ENCODE data around the gene UAP1.

The UAP1 gene

DNA sequence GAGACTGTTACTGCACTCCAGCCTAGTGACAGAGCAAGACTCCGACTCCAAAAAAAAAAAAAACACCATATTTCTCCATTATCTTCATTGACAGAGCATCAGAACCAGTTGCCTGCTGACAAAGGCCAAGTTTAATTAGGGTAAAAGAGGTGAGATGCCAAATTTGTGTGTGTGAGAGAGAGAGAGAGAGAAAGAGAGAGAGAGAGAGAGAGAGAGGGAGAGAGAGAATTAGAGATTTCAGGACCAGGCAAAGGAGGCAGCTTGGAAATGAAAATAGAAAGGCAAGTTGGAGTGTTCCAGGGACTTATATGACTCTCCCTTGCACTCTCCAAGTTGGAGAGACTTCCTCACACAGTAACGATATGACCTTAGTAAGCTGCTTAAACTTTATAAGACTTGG, 24.3 kb upstream of the UAP1 start:
- TF ChIP-seq, protein P1, sequence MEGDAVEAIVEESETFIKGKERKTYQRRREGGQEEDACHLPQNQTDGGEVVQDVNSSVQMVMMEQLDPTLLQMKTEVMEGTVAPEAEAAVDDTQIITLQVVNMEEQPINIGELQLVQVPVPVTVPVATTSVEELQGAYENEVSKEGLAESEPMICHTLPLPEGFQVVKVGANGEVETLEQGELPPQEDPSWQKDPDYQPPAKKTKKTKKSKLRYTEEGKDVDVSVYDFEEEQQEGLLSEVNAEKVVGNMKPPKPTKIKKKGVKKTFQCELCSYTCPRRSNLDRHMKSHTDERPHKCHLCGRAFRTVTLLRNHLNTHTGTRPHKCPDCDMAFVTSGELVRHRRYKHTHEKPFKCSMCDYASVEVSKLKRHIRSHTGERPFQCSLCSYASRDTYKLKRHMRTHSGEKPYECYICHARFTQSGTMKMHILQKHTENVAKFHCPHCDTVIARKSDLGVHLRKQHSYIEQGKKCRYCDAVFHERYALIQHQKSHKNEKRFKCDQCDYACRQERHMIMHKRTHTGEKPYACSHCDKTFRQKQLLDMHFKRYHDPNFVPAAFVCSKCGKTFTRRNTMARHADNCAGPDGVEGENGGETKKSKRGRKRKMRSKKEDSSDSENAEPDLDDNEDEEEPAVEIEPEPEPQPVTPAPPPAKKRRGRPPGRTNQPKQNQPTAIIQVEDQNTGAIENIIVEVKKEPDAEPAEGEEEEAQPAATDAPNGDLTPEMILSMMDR (IDR thresholded peaks at IDR 0.05; ENCODE audit: control insufficient read depth, extremely low read depth, insufficient read depth) = no peak
- no peak overlapping the region for H3K4me3 ChIP-seq (ENCODE audit: low read depth, low read length)
- DNase-seq (ENCODE audit: low read depth) = no peak

DNA sequence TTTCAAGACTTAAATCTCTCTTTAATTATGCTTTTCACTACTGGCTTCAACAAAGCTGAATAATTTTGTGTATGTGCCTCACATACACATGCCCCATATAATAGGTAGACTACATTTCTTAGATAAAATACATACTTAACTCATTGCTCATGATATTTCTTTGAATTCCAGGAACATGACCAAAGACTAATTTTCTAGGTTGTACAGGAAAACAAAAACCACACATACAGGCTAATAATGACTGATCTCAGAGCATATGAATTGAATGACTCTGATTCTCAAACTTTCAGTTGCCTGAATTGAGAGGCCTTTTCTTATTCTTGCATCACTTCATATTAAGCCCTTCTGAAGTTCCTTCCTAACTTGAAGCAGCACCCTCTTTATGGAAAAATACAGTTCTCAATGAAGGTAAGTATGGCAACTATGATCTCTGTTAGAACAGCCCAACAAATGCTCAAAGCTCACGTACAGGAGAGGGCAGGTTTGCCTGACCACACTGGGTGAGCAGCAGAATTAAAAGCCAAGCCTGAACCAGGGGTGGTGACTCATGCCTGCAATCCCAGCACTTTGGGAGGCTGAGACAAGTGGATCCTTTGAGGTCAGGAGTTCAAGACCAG, 22.6 kb upstream of the UAP1 start:
- no peak overlapping the region for H3K4me3 ChIP-seq (ENCODE audit: low read depth, low read length)
- DNase-seq (ENCODE audit: low read depth) = no peak
- TF ChIP-seq, protein P1 (IDR thresholded peaks at IDR 0.05; ENCODE audit: control insufficient read depth, extremely low read depth, insufficient read depth) = no peak

DNA sequence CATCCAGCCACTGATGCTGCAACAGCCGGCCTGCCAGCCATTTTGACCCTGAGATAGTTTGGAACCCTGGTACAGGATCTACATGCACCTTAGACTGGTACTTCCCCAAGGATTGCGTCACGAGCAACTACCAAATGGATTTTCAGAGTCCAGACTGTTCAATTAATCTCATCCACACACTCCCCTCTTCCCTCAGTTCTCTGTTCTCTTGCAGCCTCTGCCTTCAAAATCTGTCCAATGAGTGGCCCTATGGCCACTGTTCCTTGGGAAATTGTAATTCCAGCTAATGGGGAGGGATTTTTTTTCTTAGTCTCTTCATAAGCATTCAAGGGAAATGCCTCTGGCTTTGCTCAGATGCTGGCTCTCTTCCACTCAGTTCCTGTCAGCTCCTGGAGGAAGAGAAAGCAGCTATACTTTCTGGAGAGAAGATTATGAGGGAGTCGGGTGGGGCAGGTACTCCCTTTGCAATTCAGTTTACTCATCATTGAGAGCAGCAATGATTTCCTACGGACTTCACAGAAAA, 19.8 kb upstream of the UAP1 start:
- TF ChIP-seq, protein P1 (IDR thresholded peaks at IDR 0.05; ENCODE audit: control insufficient read depth, extremely low read depth, insufficient read depth) = no peak
- no peak overlapping the region for H3K4me3 ChIP-seq (ENCODE audit: low read depth, low read length)
- DNase-seq (ENCODE audit: low read depth) = no peak

DNA sequence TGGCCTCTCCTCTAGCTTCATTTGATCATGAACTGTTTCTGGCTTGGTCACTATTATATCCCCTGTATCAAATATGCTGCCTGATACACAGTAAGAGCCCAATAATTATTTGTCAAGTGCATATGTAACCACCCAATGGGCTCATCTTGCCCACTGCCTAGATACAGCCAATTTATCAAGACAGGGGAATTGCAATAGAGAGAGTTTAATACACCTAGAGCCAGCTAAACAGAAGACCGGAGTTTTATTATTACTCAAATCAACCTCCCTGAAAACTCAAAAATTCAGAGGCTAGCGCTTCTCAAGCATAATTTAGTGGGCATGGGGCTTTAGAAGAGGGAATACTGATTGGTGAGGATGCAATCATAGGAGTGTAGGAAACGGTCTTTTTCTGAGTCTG, 18.3 kb upstream of the UAP1 start:
- TF ChIP-seq, protein P1 (IDR thresholded peaks at IDR 0.05; ENCODE audit: control insufficient read depth, extremely low read depth, insufficient read depth) = no peak
- no peak for DNase-seq (ENCODE audit: low read depth)
- no peak overlapping the region for H3K4me3 ChIP-seq (ENCODE audit: low read depth, low read length)

DNA sequence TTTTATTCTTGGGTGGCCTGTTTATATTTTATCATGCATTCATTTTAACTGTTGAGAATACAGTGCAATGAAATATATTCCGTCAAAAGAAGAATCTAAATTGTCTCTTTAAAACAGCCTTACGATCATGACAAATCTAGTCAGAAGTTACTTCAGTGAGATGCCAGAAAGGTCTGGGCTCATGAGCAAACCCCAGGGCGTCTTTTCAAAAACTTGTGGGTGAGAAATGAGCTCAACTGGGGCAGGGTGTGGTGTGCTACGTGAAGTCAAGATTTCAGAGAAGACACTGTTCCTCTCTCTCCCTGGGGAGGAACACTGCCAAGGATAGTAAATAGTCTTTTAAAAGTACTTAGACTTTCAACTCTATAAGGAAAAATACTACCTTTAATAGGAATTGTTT, 13.4 kb upstream of the UAP1 start:
- no peak for DNase-seq (ENCODE audit: low read depth)
- TF ChIP-seq, protein P1 (IDR thresholded peaks at IDR 0.05; ENCODE audit: control insufficient read depth, extremely low read depth, insufficient read depth) = no peak
- H3K4me3 ChIP-seq (ENCODE audit: low read depth, low read length) = no peak overlapping the region

DNA sequence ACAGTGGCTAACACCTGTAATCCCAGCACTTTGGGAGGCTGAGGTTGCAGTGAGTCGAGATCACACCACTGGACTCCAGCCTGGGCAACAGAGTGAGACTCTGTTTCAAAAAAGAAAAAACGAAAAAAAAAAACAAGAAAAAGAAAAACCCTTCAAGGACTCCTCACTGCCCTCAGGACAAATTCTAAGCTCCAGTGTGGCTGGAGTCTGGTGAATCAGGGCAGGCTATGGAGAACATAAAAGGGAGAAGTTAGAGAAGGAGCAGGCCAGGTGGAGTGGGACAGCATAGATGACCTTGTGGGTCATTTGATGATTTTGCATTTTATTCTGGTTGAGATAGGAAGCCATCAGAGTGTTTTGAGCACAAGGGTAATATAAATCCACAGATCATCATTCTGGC, 12.5 kb upstream of the UAP1 start:
- DNase-seq (ENCODE audit: low read depth) = no peak
- TF ChIP-seq, protein P1 (IDR thresholded peaks at IDR 0.05; ENCODE audit: control insufficient read depth, extremely low read depth, insufficient read depth) = no peak
- H3K4me3 ChIP-seq (ENCODE audit: low read depth, low read length) = no peak overlapping the region

DNA sequence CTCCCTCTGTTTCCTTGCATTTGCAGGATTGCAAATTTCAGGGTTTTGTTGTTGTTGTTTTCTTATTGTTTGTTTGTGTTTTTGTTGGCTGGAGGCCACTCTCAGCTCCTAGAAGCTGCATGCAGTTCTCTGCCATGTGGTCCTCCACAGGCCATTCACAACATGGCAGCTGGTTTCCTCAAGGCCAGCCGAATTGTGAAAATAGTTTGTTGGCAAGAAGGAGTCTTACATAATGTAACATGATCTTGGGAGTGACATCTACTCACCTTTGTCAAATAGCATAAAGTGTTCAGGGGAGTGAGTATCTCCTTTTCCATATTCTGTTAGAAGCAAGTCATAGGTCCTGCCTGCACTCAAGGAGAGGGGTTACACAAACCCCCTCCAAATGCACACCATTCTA, 10.6 kb upstream of the UAP1 start:
- TF ChIP-seq, protein P1 (IDR thresholded peaks at IDR 0.05; ENCODE audit: control insufficient read depth, extremely low read depth, insufficient read depth) = no peak
- no peak for DNase-seq (ENCODE audit: low read depth)
- no peak overlapping the region for H3K4me3 ChIP-seq (ENCODE audit: low read depth, low read length)

All from LNCaP clone FGC (cell line).